Measurements from ENCODE around the gene ERLIN1. TPM values are rescaled to one million over a fixed set of nuclear protein-coding genes. Genes with fewer than 3 reads are reported as not detected.

The ERLIN1 gene
- total RNA-seq, 1 donor from 2014 or later = 35.7 TPM

DNA sequence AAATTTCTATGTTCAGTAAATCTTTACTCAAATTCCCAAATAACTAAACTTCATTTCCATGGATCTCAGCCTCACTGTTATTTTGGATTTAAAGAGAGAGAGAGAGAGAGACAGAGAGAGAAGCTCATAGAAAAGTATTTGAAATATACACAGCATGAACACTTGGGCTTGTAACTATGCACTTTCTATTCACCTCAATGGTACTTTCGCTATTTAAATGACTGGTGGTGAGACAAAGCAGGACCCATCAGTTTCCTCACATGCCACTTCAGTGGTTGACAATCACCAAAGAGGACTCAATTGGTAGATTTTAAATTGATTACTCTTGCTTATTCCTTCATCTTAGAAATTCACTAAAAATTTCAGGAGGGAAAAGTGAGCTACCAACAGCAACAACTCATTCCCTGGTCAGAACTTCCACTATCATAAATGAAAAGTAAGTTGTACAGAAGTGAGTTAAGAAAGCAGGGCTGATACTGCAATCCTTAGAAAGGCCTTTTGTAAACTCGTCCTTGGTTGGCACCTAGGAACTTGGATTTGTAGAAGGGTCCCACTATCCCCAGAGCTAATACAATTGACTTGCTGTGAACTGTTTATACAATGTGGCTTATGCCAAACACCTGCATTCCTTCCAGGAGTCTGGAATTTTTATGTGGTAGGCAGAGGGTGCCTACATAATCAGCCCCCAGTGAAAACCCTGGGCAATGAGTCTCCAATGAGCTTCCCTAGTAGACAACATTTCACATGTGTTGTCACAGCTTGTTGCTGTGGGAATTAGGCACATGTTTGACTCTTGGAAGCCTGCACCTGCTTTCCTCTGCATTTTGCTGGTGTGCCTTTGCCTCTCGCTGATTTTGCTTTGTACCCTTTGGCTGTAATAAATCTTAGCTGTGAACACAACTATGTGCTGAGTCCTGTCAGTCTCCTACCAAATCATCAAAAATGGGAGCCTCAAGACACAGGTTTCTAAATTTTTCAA, 10.8 kb downstream of the ERLIN1 start:
- H3K9me3 Mint-ChIP-seq = peaks cover 4% of the 10 kb centered on the region
- Histone ChIP-seq H4K20me1 (ENCODE audit: low read depth) (no peaks in the 10 kb centered on the region), H2AFZ (replicated peaks) (no peak overlapping the region), H3K4me1 (no peaks in the 10 kb centered on the region), H3K36me3 (no peaks in the 10 kb centered on the region), H3K27me3 (no peaks in the 10 kb centered on the region), H3K4me2 (no peak overlapping the region), H3K9me3 (ENCODE audit: low read depth) (no peaks in the 10 kb centered on the region), H3K9ac (no peak overlapping the region), H3K79me2 (ENCODE audit: low read depth) (no peaks in the 10 kb centered on the region), H3K27ac (no peak overlapping the region), H3F3A (ENCODE audit: low read depth) (no peaks in the 10 kb centered on the region), H3K4me3 (no peak overlapping the region)
- H3K4me3 Mint-ChIP-seq = no peak overlapping the region
- TF ChIP-seq EZH2phosphoT487 (IDR thresholded peaks at IDR 0.05) (no peak), EZH2 (IDR thresholded peaks at IDR 0.05) (no peak)
- TF ChIP-seq, protein P1, sequence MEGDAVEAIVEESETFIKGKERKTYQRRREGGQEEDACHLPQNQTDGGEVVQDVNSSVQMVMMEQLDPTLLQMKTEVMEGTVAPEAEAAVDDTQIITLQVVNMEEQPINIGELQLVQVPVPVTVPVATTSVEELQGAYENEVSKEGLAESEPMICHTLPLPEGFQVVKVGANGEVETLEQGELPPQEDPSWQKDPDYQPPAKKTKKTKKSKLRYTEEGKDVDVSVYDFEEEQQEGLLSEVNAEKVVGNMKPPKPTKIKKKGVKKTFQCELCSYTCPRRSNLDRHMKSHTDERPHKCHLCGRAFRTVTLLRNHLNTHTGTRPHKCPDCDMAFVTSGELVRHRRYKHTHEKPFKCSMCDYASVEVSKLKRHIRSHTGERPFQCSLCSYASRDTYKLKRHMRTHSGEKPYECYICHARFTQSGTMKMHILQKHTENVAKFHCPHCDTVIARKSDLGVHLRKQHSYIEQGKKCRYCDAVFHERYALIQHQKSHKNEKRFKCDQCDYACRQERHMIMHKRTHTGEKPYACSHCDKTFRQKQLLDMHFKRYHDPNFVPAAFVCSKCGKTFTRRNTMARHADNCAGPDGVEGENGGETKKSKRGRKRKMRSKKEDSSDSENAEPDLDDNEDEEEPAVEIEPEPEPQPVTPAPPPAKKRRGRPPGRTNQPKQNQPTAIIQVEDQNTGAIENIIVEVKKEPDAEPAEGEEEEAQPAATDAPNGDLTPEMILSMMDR (IDR thresholded peaks at IDR 0.05) = no peak
- no peak for DNase-seq (ENCODE audit: low spot score)
- no peaks in the 10 kb centered on the region for H3K4me1 Mint-ChIP-seq
- H3K27ac Mint-ChIP-seq = no peak overlapping the region
- no peaks in the 10 kb centered on the region for H3K27me3 Mint-ChIP-seq (ENCODE audit: insufficient read depth, low read depth)
- H3K36me3 Mint-ChIP-seq = peaks cover 28% of the 10 kb centered on the region

DNA sequence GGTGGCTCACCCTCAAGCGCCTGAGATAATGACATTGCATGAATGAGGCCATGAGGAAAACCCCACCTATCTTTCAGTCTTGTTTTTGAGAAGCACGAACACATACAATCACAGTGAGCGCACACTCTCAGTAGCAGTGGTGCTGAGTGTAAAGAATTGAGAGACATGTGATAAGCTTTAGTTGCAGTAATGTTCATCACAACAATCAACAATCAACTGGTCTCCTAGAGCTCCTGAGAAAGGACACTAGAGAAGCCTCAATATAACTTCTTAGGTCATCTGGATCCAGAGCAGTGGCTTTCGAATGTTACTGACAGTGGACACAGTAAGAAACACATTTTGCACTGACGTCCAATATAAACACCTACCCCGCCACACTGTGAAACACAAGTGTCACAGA, 12.8 kb downstream of the ERLIN1 start:
- Mint-ChIP-seq H3K9me3 (peaks cover 4% of the 10 kb centered on the region), H3K27me3 (ENCODE audit: insufficient read depth, low read depth) (no peaks in the 10 kb centered on the region), H3K4me1 (no peaks in the 10 kb centered on the region), H3K4me3 (no peak overlapping the region), H3K36me3 (peaks cover 28% of the 10 kb centered on the region), H3K27ac (no peak overlapping the region)
- H3K4me2 ChIP-seq = no peak overlapping the region
- H4K20me1 ChIP-seq (ENCODE audit: low read depth) = no peaks in the 10 kb centered on the region
- peaks cover 9% of the 10 kb centered on the region for H3K36me3 ChIP-seq
- H3K27ac ChIP-seq = no peak overlapping the region
- no peak overlapping the region for H2AFZ ChIP-seq (replicated peaks)
- H3K79me2 ChIP-seq (ENCODE audit: low read depth) = no peaks in the 10 kb centered on the region
- DNase-seq (ENCODE audit: low spot score) = no peak
- no peaks in the 10 kb centered on the region for H3K27me3 ChIP-seq
- TF ChIP-seq, protein P1 (IDR thresholded peaks at IDR 0.05) = no peak
- TF ChIP-seq EZH2 (IDR thresholded peaks at IDR 0.05) (no peak), EZH2phosphoT487 (IDR thresholded peaks at IDR 0.05) (no peak)
- H3K9ac ChIP-seq = no peak overlapping the region
- H3K4me1 ChIP-seq = no peaks in the 10 kb centered on the region
- H3K9me3 ChIP-seq (ENCODE audit: low read depth) = no peaks in the 10 kb centered on the region
- H3F3A ChIP-seq (ENCODE audit: low read depth) = no peaks in the 10 kb centered on the region
- no peak overlapping the region for H3K4me3 ChIP-seq

DNA sequence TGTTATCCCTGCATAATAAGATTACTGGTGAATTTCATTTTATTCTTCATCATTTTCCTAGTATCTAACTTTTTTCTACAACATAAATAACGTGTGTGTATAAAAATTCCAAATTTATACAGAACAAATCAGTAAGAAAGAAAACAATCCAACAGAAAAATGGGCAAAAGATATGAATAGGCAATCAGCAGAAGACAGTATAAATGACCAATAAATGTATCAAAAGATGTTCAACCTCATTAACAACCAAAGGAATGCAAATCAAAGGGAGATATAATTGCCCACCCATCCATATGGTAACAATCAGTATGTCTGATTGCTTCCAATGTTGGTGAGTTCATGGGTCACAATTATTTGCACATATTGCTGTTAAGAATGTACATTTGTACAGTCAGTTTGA, 13.5 kb downstream of the ERLIN1 start:
- Mint-ChIP-seq H3K4me1 (no peaks in the 10 kb centered on the region), H3K36me3 (peaks cover 26% of the 10 kb centered on the region), H3K9me3 (peaks cover 4% of the 10 kb centered on the region), H3K27ac (no peak overlapping the region), H3K27me3 (ENCODE audit: insufficient read depth, low read depth) (no peaks in the 10 kb centered on the region), H3K4me3 (no peak overlapping the region)
- Histone ChIP-seq H3K27me3 (no peaks in the 10 kb centered on the region), H3K27ac (no peak overlapping the region), H3K4me2 (no peak overlapping the region), H3K9me3 (ENCODE audit: low read depth) (no peaks in the 10 kb centered on the region), H4K20me1 (ENCODE audit: low read depth) (no peaks in the 10 kb centered on the region), H3K9ac (no peak overlapping the region), H3K4me1 (no peaks in the 10 kb centered on the region), H3K4me3 (no peak overlapping the region), H3F3A (ENCODE audit: low read depth) (no peaks in the 10 kb centered on the region), H3K79me2 (ENCODE audit: low read depth) (no peaks in the 10 kb centered on the region), H2AFZ (replicated peaks) (no peak overlapping the region), H3K36me3 (peaks cover 9% of the 10 kb centered on the region)
- TF ChIP-seq, protein P1 (IDR thresholded peaks at IDR 0.05) = no peak
- TF ChIP-seq EZH2phosphoT487 (IDR thresholded peaks at IDR 0.05) = no peak
- TF ChIP-seq EZH2 (IDR thresholded peaks at IDR 0.05) = no peak
- DNase-seq (ENCODE audit: low spot score) = no peak

All from neural progenitor cell (in vitro differentiated cells).